Calu3 (cell line): ENCODE results near the gene FAM124A. TPM values are rescaled to one million over a fixed set of nuclear protein-coding genes. Genes with fewer than 3 reads are reported as not detected.

Experiments used
- BruUV-seq: library from RNA; stranded (reverse); fragments of 400-500 nt; replicated peaks from 2 replicates; lab custom pipeline; 2021; lab: Mats Ljungman, UMichigan
- CTCF ChIA-PET: fragments of 300-600 bp; sonication (Branson Sonifier 250); formaldehyde crosslinking; loops from one replicate; lab custom pipeline; 2022; ENCODE audit warnings: antibody characterized with exemption; lab: Charles Lee
- DNase-seq: peaks from one replicate; pipeline ENCODE4 v3.0.0; 2022
- H3K27ac Mint-ChIP-seq: one replicate; pipeline ENCODE4 v1.8.0; 2022; ENCODE audit warnings: mixed read lengths; ENCODE audit not compliant: unreplicated experiment
- H3K27me3 Mint-ChIP-seq: one replicate; pipeline ENCODE4 v1.8.0; 2022; ENCODE audit warnings: mixed read lengths; ENCODE audit not compliant: unreplicated experiment
- H3K36me3 Mint-ChIP-seq: one replicate; pipeline ENCODE4 v1.8.0; 2022; ENCODE audit warnings: mild to moderate bottlenecking, moderate library complexity, mixed read lengths; ENCODE audit not compliant: insufficient read depth, unreplicated experiment
- H3K4me1 Mint-ChIP-seq: one replicate; pipeline ENCODE4 v1.8.0; 2022; ENCODE audit warnings: mild to moderate bottlenecking, low read depth, mixed read lengths; ENCODE audit not compliant: unreplicated experiment
- H3K4me3 Mint-ChIP-seq: one replicate; pipeline ENCODE4 v1.8.0; 2022; ENCODE audit warnings: mild to moderate bottlenecking, low read depth, moderate library complexity, mixed read lengths; ENCODE audit not compliant: unreplicated experiment
- H3K9me3 Mint-ChIP-seq: one replicate; pipeline ENCODE4 v1.8.0; 2022; ENCODE audit warnings: low read depth, mixed read lengths; ENCODE audit not compliant: unreplicated experiment
- CTCF ChIP-seq: fragments of 200-600 bp; IDR thresholded peaks from one replicate; pipeline ENCODE4 v1.8.0; 2022; ENCODE audit warnings: antibody characterized with exemption; ENCODE audit not compliant: unreplicated experiment
- intact Hi-C: fragments of 100-400 bp; cut with micrococcal nuclease; formaldehyde crosslinking; loops from one replicate; pipeline ENCODE4 v1.10.0; 2022; ENCODE audit not compliant: unreplicated experiment
- total RNA-seq: library from RNA; stranded (reverse); gene quantifications from 2 replicates; pipeline ENCODE4 v1.2.3, GENCODE V29; 2022

The FAM124A gene
- total RNA-seq, 1 experiment from 2014 or later: 0.12 TPM

GRCh38 chr13:51291341-51291740 is 69.1 kb downstream of the FAM124A start:
- intact Hi-C loops: no loop called here
- Mint-ChIP-seq H3K4me1 (no peaks in the 10 kb centered on the region), H3K27ac (no peak overlapping the region), H3K36me3 (no peaks in the 10 kb centered on the region), H3K9me3 (no peaks in the 10 kb centered on the region), H3K4me3 (no peak overlapping the region), H3K27me3 (peaks cover 18% of the 10 kb centered on the region)
- CTCF ChIA-PET: no interaction called here
- no TSS peak for BruUV-seq
- no peak for DNase-seq
- TF ChIP-seq CTCF: no peak

- Mint-ChIP-seq H3K4me1 (no peaks in the 10 kb centered on the region), H3K4me3 (no peak overlapping the region), H3K27me3 (peaks cover 25% of the 10 kb centered on the region), H3K36me3 (no peaks in the 10 kb centered on the region), H3K9me3 (no peaks in the 10 kb centered on the region), H3K27ac (no peak overlapping the region)
- BruUV-seq: no TSS peak
- TF ChIP-seq CTCF: no peak
- CTCF ChIA-PET: no interaction called here
- intact Hi-C loops: no loop called here
- DNase-seq: no peak
Observed at GRCh38 chr13:51292000-51292565, 69.9 kb downstream of the FAM124A start.

GRCh38 chr13:51297556-51297955 is 75.4 kb downstream of the FAM124A start:
- no peak for TF ChIP-seq CTCF
- CTCF ChIA-PET: no interaction called here

GRCh38 chr13:51298812-51299211 is 76.6 kb downstream of the FAM124A start:
- CTCF ChIA-PET: no interaction called here
- Mint-ChIP-seq H3K27ac (no peak overlapping the region), H3K4me1 (no peaks in the 10 kb centered on the region), H3K9me3 (no peaks in the 10 kb centered on the region), H3K4me3 (no peak overlapping the region), H3K36me3 (no peaks in the 10 kb centered on the region), H3K27me3 (peaks cover 28% of the 10 kb centered on the region)
- no peak for TF ChIP-seq CTCF
- no TSS peak for BruUV-seq
- intact Hi-C loops: no loop called here
- DNase-seq: no peak

More at GRCh38 chr13:51297556-51297955, 75.4 kb downstream of the FAM124A start:
- Mint-ChIP-seq H3K27me3 (peaks cover 28% of the 10 kb centered on the region), H3K36me3 (no peaks in the 10 kb centered on the region), H3K4me1 (no peaks in the 10 kb centered on the region), H3K27ac (no peak overlapping the region), H3K9me3 (no peaks in the 10 kb centered on the region), H3K4me3 (no peak overlapping the region)
- no peak for DNase-seq
- intact Hi-C loops: no loop called here
- no TSS peak for BruUV-seq
